GM04504 (cell line): Measurements from ENCODE around the gene PRR29.
"Not testable (repeated sequence)": the region's sequence is repeated elsewhere in the genome, so short reads cannot be mapped to it uniquely, and the experiment has no call there.

Source experiments
- DNase-seq: peaks from one replicate; pipeline ENCODE4 v3.0.0-alpha.2; 2012; ENCODE audit warnings: low read depth

The PRR29 gene

DNA sequence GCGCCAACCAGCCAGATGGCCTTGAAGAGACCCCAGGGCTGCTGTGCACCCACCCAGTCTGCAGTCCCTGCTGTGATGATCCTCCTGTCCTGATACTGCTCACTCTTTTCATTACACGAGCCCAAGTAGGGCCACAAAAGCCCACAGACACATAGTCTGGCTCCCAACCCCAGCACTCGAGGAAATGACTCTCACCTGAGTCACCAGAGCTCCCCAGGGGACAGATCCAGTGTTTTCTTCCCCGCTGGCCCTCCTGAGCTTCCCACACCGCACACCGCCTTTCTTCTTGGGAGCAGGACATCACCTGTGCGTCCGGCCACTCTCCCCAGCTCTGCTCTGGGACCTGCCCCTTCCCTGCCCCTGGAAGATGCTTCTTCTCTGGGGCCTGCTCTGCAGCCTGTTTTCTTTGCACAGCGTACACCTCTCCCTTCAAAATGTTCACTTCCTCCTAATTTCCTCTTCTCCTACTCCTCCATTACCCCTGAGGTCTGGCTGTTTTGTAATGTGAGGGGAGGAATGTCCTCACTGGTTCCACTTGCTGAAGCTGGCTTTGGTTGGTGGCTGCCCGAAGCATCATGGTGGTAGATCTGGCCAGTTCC is 23.5 kb upstream of the PRR29 start:
- no peak for DNase-seq

DNA sequence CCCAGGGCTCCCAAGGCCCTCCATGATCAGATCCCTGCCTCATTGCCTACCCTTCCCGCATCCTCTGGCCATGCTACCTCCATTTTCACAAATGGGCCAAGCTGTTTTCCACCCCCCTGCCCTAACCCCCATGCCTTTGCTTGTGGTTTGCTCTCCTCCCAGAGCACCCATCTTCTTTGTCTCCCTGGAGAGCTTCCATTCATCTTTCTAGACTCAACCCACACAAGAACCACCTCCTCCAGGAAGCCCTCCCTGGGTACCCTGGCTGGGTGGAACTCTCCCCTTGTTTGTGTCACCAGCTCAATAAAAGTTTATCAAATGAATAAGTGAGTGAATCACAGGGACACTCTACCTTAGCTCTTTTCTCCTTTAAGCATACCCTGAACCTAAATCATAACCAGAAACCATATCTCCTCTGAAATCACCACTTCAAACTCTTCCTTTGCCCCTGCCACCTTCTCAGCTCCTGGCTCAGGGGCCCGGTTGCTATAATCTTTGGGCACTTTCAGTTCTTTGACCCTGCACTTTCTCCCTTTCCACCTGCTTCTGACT is 22.5 kb upstream of the PRR29 start:
- DNase-seq, result no peak

DNA sequence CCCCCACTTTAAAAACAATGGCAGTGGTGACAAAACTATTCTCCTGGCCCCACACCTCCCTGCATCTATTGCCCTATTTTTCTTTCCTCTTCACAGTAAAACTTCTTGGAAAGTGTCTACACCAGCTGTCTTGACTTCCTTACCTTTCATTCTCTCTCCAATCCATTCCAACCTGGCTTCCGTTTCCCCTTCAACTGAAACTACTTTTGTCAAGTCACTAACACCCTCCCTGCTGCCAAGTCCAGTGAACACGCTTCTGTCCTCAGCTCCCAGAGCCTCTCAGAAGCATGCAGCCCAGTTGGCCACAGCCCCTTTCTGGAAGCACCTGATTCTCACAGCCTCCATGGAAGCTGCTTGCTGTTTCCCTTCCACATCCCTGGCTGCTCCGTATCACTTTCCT is 21.4 kb upstream of the PRR29 start:
- DNase-seq, result no peak

DNA sequence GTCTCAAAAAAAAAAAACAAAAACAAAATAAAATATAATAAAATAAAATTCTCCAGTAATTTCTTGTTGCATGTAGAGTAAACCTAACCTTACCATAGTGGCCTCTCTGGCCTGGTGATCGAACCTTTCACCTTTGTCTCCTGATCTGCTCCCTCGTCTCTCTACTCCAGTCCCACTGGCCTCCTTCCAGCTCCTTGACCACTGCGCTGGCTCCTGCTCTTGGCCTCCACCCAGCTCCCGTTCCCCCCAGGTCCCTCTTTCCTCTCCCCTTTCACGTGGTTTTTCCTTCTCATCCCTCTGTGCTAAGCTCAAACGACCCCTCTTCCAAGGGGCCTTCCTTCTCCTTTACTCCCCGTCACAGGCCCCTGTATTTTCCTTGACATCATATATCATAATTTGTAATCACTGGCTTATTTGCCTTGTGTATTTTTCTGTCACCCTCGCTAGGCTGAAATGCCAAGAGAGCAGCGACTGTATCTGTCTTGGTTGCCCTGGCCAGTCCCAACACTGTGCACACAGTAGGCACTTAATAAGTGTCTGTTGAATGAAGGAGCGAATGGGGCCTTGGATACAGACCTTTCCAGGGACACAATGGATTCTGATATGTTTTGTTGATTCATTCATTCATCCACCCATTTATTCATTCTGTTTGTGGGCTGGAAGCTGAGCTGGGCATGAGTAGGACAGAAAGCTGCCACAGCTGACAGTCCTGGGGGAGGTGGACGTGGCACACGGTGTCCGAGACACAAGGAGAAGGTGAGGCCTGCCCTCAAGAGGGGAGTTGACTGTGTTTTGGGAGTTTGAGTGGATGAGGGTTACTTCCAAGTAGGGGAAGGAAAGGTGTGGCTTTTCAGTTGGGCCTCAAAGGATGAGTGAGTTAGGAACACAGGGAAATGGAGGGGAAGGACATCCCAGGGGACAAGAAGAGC is 19.6 kb upstream of the PRR29 start:
- DNase-seq, result no peak

DNA sequence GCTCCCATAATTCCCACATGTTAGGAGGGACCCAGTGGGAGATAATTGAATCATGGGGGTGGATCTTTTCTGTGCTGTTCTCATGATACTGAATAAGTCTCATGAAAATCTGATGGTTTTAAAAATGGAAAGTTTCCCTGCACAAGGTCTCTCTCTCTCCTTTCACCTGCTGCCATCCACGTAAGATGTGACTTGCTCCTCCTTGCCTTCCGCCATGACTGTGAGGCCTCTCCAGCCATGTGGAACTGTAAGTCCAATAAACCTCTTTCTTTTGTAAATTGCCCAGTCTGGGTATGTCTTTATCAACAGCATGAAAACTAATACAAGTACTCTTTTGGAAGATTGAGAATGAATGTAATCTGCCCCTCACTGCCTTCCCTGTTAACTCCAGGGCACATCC is 15.5 kb upstream of the PRR29 start:
- DNase-seq, result not testable (repeated sequence)

DNA sequence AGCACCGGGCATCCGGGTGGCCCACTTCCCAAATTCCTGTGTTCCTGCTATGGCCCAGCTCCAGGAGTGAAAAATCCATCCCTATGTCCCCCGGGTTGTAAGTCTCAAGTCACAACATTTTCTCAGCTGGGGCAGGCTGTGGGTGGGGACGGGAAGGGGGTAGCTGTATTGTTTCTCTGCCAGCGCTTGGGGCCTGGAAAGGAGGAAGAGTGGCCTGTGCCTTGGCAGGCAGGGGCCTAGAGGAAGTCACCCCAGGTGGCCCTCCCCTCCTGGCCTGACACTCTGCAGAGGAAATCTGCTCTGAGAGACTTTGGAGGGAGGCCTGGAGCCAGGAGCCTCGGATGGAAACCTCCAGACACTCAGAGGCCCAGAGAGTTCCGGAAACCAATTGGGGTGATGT is 14.8 kb upstream of the PRR29 start:
- no peak for DNase-seq

DNA sequence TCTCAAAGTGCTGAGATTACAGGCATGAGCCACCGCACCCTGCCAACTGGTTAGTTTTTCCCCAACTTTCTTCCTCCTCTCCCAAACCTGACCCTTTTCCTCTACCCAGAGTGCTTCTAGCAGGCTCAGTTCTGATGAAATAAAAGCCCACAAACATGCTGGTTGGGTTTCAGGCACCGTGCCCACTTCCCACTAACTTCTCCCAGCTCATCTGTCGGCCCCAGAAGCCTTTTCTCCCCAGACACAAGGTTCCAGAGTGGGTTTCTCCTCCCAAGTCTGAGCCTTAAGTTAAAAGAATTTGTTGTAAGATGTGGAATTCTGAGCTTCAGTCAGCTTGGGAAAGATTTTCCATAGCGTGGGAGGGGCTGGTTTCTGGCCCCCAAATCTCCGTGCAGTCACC is 13.9 kb upstream of the PRR29 start:
- no peak for DNase-seq

DNA sequence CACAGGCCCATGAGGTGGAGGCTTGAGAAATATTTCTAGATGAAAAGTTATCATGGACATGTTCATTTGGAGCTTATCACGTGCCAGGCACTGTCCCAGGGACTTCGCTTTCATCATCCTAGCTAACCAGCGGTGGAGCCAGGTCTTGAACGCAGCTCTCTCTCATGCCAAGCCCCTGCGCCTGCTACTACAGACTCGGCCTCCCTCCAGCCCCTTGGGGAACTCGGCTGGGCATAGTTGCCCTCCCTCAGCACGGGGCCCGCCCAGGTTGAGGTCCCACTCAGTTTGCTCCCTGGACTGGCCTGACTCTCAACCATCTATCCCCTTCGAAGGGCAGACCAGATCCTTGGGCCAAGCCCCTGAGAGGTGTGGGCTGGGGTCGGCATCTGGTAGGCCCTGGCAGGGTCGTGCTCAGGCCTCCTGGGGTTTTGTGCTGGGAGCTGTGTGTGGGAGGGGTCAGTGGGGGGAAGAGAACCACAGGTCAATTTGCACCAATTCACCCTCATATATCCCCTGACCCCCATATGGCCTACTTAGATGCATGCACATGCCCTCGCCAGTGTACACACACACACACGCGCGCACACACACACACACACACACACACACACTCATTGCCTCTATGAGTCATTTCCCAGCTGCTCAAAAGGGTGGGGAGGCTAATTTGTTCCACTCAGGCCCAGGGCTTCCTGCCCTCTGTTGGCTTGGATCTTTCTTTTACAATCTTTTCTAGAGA is 13.3 kb upstream of the PRR29 start:
- DNase-seq, result peak; percentile 79

DNA sequence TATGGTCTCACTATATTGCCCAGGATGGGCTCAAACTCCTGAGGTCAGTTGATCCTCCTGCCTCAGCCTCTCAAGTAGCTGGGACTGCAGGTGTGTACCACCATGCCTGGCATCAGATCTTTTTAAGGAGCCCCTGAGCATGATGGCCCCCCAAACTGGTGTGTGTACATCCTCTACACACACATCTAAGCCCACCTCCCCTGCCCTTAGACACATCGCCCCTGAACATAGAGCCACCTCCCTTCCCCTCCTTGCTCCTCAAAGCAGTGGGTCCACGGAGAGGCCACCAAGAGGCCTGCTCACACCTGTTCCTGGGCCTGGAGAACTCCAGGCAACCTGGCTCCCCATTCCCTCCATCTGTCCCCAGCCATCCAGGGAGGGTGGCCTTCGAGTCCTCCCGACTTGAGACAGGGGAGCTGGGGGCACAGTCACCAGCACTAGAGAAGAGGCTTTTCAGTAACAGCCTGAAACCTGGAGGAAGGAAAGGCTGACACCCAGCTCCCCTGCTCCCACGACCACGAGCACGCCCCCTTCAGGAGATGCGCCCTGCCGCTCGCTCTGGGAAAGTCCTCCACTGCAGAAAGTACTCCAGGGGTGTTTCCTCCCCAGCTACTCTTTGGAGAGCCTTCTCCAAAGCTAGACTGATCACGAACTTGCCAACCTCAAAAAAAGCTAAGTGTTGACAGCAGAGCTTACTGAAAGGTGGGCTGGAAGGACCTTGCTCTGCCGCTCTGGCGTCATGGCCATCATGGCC is 12.6 kb upstream of the PRR29 start:
- no peak for DNase-seq

DNA sequence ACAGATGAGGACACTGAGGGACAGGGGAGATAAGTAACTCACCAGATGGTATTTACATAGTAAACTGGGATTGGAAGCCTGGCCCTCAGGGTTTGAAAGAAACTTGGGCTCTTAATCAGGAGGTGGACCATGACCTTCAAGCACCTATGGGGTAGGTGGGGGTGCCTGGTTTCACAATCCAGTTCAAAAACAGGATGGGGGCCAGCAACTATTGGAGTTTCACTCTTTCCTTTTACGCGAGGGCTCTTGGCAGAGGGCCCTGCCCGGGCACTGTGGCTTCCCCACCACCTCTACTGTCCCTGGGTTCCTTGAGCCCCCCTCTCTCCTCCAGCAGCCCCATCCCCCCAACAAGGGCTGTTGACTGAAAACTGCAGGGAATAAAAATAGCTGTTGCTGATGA is 11.3 kb upstream of the PRR29 start:
- no peak for DNase-seq

DNA sequence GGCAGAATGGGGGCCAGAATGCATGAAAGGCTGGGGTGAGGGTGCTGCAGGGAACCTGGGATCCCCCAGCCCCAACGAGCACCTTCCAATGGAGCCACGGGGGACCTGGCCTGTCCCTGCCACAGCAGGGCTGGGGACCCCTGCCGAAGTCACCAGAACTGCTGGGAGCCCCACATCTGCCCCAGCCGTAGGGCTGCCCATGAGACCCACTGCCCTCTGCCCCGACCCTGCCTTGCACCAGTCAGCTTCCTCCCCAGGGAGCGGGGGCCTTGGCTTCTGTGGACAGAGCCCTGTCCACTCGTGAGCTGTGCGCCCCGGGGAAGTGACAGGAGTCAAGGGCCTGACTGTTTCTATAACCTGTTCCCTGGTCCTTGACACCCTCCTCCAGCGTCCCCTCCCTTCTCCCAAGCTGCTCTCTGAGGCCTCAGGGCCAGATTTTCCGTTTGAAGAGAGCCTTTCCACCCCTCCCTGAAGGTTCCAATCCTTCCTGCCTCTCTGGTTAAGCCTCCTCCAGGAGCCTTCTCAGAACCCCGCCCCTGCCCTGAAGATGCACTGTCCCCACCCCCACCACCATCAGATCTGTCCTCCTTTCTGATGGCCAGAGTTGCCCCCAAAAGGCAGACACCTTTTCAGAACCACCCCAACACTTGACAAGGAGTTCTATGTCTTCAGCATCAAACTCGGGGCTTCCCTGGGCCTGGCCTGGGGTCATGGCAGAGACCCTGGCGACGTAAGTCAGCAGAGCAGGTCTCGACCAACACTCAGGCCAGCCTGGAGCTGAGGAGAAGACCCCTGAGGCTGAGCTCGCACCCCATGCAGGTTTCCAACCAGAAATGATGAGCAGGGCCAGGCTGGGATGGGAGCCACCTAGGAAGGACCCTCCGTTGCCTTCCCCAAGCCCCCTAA is 10.7 kb upstream of the PRR29 start:
- DNase-seq, result no peak

DNA sequence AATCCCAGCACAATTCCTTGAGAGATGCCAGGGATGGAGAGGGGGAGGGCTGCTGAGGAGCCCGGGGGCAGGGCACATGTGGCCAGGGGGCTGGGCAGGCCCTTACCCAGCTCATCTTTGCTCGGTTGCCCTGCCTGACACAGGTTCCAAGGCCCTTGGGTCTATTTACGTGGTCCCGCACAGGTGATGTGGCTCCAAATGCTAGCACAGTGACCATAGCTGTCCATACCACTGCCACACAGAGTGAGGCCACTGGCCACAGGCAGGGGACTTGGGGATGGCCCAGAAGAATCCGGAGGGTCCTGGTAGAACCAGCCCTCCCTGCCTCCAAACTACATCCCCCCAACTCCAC is 10.0 kb upstream of the PRR29 start:
- no peak for DNase-seq

DNA sequence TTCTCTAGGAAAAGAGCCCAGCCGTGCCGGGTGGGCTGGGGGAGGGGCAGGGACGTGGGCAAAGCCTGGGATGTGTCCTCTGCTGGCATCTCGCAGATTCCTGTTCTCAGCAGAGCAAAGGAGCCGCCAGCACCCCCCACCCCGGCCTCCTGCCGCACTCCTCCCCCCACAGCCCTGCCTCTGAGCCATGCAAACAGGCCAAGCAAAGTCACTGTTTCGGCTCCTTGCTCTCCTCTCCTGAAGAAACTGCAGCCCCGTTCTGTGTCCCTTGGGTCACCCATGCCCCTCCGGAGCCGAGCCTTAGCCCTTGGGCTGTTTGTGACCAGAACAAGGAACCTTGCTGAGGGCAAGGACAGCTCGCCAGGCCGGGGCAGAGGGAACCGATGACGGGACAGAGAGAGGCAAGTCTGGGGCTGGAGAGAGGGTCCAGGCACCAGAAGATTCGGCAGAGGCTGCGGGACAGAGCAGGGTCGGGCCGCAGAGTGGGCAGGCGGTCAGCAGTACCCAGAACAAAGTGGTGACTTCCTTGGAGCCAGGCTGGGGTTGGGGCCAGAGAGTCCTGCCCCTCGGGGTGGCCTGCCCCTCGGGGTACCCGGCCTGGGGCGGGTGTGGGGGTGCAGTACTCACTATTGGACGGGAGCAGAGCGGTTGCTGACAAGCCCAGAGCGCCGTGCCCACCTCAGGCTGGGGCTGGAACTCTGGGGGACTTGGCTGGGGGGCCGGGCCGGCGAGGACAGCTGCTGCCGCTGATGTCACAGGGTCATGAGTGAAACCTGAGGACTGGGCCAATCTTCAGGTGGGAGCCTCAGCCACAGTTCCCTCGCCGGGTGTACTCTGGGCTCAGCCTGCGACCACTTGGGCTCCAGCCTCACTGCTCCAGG is 9.2 kb upstream of the PRR29 start:
- DNase-seq, result no peak

DNA sequence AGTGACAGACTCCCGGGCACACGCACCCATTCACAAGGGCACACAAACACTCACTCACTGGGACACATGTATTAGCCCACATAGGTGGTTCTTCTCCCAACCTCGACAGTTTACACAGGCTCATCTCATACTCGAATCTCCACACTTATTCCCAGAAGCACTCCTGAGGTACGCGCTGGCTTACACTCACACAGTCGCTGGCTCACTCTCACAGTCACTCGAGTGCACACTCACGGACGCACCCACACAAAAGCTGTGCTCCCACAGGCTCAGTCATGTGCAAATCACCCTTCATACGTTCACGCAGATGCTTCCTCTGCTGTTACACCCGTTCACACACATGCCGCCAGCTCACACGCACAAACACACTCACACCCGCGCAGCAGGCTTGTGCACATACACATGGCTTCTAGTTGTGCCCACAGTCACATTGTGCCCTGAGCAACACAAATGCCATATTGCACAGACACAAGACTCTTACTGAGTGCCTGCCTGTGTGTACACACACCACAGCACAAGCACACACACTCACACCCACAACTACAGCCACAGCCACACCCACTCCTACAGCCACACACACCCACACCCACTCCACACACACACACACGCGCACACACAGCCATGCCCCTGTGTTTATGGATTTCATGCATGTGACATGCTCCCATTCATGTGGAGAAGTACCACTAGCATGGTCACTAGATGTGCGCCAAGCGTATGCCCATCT is 8.4 kb upstream of the PRR29 start:
- no peak for DNase-seq

DNA sequence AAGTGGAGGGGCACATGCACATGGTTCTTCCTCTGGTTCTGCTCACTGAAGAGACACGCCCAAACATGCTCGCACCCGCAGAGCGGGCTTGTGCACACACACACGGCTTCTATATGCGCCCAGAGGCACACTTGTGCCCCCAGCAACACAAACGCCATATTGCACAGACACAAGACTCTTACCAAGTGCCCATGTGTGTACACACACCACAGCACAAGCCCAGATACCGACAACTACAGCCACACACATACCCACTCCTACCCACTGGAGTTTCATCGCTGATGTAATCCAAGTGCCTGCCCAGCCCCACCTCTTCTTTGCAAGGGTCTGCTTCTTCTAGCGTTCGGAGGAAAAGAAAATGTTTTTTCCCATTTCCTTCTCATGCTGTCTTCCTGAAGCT is 6.5 kb upstream of the PRR29 start:
- DNase-seq, result no peak

DNA sequence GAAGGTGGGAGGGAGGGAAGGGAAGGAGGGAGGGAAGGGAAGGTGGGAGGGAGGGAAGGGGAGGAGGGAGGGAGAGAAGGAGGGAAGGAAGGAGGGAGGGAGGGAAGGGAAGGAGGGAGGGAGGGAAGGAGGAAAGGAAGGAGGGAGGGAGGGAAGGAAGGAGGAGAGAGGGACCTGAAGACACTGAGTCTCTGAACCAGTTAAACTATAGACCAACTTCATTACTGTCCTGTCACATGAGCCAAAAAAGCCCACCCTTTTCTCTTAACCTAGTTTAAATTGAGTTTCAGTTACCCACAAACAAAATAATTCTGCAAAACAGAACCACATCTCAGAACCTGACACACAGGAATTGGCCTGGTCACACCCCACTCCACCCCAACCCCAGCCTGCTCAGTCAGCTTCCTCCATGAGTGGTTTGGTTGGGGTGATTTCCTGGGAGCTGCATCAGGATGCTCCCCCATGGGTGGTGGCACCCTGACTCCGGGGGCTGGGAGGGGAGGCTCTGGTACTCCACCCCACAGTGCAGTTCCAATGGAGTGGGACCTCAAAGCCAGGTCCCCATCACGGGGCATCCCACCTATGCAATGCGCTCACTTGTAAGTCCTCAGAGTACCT is 4.7 kb upstream of the PRR29 start:
- DNase-seq, result no peak

DNA sequence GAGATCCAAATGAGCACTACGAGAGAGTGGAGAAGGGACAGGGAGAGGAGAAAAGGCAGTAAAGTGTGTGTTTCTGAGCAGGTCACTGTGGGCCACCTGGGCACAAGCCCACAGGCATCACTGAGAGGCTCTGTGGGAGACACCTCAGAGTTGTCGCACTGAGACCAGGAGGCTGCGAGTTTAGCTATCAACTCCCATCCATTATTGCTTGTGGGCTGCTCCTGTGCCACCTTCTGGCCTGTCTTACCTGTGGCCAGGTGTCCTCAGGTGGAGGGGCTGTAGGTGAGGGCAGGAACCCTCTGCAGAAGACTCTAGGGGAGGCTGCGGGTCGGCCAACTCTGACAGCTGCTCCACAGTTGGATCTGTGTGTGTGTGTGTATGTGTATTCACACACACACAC is 2.5 kb upstream of the PRR29 start:
- no peak for DNase-seq

DNA sequence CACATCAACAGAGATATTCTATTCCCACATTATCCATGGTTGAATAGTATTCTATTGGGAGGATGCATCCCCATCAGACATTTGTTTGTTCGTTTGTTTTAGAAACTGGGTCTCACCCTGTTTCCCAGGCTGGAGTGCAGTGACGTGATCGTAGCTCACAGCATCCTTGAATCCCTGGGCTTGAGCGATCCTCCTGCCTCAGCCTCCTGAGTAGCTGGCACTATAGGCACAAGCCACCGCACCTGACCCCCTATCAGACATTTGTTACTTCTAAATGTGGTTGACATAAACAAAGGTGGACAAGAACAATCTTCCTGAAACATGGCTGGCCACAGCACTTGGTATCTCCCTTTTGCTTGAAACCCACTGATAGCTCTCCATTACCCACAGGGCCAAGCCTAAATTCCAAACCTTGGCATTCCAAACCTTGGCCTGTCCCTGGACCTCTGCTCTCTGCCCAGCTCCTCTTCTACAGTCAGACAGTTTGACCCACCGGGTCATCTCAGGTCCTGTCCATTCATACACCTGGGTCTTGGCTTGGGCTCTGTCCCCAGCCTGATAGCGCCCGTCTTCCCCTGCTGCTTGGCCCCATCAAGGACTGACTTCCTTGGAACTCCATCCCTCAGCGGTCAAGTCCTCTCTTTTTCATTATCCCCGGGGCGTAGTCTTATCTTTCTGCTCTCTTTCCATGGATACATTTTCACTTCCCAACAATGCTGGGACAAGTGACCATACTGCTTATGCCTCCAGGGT is 1.5 kb upstream of the PRR29 start:
- DNase-seq, result no peak
